SKM-1 (cell line): ENCODE data around the gene SPDYE4.

Source experiments
- DNase-seq: peaks from one replicate; lab custom pipeline; 2025; ENCODE audit not compliant: unreplicated experiment; lab: John Stamatoyannopoulos, UW

Gene SPDYE4

GRCh38 chr17:8785547-8786413 is 27.4 kb upstream of the SPDYE4 start:
- DNase-seq = no peak

- DNase-seq = no peak
These were observed 23.8 kb upstream of the SPDYE4 start for GRCh38 chr17:8782176-8782575.

GRCh38 chr17:8781776-8782175 is 23.4 kb upstream of the SPDYE4 start:
- no peak for DNase-seq

- no peak for DNase-seq
These were observed 18.5 kb upstream of the SPDYE4 start for GRCh38 chr17:8776881-8777280.

GRCh38 chr17:8776248-8776647 is 17.9 kb upstream of the SPDYE4 start:
- DNase-seq = no peak

GRCh38 chr17:8766731-8767130 is 8.4 kb upstream of the SPDYE4 start:
- no peak for DNase-seq

GRCh38 chr17:8762012-8762411 is 3.7 kb upstream of the SPDYE4 start:
- DNase-seq = no peak

- no peak for DNase-seq
These were observed 1.2 kb downstream of the SPDYE4 start for GRCh38 chr17:8757189-8757588.

- DNase-seq = no peak
These were observed 2.6 kb downstream of the SPDYE4 start for GRCh38 chr17:8755590-8756255.

GRCh38 chr17:8754890-8755289 is 3.5 kb downstream of the SPDYE4 start:
- no peak for DNase-seq

GRCh38 chr17:8753976-8754440 is 4.3 kb downstream of the SPDYE4 start:
- DNase-seq = peak; percentile 1

GRCh38 chr17:8753136-8753975 is 5.0 kb downstream of the SPDYE4 start:
- no peak for DNase-seq

GRCh38 chr17:8749616-8750015 is 8.7 kb downstream of the SPDYE4 start:
- no peak for DNase-seq

- no peak for DNase-seq
These were observed 10.6 kb downstream of the SPDYE4 start for GRCh38 chr17:8747742-8748141.

- DNase-seq = no peak
These were observed 11.7 kb downstream of the SPDYE4 start for GRCh38 chr17:8746501-8747236.

GRCh38 chr17:8745586-8746500 is 12.5 kb downstream of the SPDYE4 start:
- DNase-seq = peak; percentile 1

- no peak for DNase-seq
These were observed 14.1 kb downstream of the SPDYE4 start for GRCh38 chr17:8744086-8744785.

- DNase-seq = no peak
These were observed 15.5 kb downstream of the SPDYE4 start for GRCh38 chr17:8742819-8743218.

- DNase-seq = no peak
These were observed 16.1 kb downstream of the SPDYE4 start for GRCh38 chr17:8742274-8742673.
